Measurements from ENCODE around the gene JMY.
A peak's percentile ranks its signal among the peaks of the same experiment; 100 is the strongest.
"Not testable (repeated sequence)": the region's sequence is repeated elsewhere in the genome, so short reads cannot be mapped to it uniquely, and the experiment has no call there.

JMY gene

DNA sequence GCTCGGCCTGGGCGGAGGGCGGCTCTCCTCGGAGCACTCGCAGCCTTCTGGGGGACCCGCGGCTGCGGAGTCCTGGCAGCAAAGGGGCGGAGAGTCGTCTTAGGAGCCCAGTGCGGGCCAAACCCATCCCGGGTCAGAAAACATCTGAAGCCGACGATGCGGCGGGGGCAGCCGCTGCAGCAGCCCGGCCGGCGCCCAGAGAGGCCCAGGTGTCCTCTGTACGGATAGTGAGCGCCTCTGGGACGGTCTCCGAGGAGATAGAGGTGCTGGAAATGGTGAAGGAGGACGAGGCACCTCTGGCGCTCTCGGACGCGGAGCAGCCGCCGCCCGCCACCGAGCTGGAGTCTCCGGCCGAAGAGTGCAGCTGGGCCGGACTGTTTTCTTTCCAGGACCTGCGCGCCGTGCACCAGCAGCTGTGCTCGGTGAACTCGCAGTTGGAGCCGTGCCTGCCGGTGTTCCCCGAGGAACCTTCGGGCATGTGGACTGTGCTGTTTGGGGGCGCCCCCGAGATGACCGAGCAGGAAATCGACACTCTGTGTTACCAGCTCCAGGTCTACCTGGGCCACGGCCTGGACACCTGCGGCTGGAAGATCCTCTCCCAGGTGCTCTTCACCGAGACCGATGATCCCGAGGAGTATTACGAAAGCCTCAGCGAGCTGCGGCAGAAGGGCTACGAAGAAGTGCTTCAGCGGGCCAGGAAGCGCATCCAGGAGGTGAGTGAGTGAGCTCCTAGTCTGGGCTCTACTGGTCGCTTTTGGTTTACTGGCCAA lies 1.2 kb downstream of the JMY start:
- peak; percentile 8 to 29 for DNase-seq

DNA sequence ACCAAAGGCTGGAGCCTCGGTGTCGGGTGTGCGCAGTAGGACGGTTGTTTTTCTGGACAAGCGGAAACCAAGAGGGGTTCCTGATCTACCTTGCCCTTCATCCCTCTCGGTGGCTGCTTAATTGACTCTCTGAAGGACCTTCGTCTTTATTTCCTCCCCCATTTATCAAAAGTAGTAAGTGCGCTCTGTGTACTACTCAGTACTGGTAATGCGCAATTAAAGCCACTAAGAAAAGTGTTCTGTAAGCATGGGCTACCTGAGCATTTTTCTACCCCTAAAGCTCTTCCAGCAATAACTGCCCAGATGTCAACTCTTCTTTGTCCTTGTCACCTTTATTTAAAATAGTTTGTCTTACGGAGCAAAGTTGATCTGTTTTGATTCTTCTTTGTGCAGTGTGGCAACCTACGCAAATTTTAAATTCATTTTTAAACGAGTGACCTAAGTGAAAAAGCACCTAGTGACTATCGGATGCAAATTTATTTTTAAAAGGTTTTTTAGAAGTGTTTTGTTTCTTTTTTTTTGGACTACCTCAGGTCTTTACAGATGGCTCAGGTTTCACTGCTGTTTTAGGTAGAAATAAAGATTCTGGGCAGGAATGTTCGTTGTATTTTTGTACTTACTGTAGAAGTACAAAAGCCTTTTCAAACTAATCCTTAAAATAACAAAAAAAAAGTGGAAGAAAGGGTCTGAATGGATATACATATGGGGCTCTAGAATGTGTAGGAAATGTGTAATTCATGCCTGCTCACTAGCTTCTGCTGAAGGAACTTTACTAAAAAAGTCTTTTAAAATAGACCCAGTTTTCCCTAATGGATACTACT lies 2.0 kb downstream of the JMY start:
- DNase-seq: no peak

DNA sequence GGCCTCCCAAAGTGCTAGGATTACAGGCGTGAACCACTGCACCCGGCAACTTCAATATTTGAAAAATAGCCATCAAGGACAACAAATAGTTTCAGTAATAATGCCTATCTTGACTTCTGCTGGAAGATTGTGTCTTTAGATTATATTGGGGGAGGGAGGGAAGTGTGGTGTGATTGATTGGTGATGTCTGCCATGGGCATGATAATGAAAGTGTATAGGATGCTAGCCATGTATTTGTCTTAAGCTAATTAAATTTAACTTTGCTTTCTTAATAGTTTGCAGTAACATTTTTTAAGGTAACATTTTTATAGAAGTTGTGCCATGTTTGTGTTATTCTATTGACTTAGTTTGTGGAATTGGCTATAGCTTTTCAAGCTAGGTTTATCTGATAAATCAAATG lies 4.6 kb downstream of the JMY start:
- DNase-seq: no peak

DNA sequence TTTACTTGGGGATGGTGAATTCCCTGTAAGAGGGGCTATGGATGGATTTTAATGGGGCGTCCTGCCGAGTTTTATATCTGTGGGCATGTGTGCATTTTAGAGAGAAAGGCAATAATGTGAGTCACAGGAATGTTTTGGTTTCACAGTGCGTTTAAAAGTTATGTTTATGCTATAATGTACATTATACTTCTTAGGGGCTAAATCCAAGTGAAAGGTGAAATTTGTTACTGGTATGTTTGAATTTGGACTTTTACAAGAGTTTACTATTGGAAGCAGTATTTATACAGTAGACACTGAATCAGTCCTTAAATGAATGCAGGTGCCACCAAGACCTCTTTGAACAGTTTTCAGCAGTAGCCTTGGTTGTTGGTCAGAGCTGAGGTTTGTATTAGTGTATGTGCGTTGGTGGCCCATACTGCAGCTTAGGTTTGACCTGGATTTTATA lies 5.6 kb downstream of the JMY start:
- DNase-seq: no peak

DNA sequence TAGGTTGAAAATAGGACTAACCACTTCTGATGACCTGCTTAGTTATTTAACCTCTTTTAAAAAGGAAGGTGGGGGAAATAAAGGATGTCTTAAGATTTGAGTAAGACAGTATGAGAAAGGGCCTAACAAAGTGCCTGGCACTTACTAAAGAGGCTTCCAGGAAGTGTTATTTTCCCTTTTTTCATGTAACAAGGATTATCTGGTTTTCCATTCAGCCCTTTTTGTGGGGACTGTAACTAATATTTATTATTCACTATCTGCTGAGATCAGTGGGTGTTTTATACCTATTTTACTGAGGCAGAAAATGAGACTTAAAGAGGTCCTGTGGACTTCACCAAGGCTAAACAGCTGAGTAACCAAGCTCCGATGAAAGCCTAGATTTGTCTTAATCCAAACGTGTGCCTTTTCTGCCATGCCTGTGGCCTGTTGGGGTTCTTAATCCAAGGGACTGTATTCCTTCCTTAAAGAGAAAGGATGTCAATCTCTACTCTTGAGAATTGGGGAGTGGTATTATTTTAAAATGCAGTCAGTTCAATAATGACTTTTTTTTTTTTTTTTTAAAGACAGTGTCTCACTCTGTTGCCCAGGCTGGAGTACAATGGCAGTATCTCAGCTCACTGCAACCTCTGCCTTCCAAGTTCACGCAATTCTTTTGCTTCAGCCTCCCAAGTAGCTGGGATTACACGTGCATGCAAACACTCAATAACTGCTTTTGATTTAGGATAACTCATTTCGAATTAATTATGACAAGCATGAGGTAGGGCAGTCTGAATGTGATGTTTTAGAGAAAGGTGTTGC lies 6.5 kb downstream of the JMY start:
- no peak for DNase-seq

DNA sequence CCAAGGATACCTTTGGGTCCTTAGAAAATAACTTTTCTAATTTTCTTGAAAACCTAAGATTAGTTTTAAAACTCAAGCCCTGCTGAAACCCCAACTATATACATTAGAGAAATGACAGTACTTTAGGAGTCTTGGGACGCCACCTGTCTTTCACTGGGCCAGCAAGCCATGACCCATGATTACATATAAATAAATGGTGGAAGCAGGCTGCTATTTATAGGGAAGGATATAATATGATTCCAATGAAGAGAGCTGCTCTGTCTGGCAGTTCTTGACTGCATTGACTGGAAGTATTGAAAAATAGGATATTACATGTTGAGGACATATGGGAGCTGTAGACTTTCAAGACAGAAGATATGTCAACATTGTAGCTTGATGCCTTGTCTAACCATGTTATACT lies 7.3 kb downstream of the JMY start:
- no peak for DNase-seq

DNA sequence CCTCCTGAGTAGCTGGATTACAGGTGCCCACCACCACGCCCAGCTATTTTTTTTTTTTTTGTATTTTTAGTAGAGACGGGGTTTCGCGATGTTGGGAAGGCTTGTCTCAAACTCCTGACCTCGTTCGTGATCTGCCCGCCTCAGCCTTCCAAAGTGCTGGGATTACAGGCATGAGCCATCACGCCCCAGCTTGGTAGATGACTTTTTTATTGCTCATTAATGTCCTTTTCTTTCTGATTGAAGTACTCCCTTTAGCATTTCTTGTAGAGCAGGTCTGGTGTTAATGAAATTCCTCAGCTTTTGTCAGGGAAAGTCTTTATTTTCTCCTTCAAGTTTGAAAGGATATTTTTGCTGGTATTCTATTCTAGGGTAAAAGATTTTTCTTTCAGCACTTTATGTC lies 18.1 kb downstream of the JMY start:
- not testable (repeated sequence) for DNase-seq

DNA sequence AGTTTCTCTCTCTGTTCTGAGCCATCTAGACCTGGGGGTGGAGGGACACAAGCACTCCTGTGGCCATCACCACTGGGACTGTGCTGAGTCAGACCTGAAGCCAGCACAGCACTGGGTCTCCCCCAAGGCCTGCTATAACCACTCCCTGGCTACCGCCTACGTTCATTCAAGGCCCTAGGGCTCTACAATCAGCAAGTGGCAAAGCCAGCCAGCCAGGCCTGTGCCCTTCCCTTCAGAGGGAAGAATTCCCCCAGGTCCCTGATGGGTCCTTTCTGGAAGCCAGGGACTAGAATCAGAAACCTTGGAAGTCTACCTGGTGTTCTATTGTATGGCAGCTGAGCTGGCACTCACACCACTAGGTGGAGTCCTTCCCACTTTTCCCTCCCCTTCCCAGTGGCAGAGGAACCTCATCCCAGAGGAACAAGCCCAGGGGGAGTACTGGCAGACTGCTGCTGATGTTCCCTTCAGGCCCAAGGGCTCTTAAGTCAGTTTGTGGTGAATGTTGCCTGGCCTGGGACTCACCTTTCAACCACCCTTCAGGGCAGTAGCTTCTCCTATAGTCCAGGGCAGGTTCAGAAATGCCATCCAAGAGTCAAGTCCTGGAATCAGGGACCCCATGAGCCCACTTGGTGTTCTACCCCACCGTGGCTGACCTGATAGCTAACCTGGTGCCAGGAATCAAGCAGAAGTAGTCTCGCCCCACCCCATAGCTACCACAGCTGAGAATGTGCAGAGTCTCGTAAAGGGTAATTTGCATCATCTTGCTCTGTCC lies 20.0 kb downstream of the JMY start:
- DNase-seq: no peak

DNA sequence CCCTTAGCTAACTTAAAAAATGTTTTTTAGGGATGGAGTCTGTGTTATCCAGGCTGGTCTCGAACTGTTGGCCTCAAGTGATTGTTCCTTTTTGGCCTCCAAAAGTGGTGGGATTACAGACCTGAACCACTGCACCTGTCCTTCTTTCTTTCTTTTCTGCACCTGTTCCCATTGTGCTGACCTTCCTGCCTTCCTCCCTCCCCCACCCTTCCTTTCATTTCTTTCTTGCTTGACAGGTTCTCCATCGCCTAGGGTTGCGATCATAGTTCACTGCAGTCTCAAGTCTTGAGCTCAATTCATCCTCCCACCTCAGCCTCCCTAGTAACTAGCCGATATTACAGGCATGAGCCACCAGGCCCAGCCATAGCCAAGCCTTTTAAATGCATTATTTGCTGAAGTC lies 20.6 kb downstream of the JMY start:
- no peak for DNase-seq

DNA sequence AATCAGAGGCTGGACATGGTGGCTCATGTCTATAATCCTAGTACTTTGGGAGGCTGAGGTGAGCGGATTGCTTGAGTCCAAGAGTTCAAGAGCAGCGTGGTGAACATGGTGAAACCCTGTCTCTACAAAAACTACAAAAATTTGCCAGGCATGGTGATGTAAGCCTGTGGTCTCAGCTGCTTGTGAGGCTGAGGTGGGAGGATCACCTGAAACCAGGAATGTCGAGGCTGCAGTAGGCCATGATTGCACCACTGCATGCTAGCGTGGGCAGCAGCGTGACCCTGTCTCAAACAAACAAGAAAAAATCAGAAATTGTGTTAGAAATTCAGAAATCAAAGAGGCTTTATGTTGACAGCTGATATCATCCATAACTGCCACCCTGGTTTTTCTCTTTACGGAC lies 21.4 kb downstream of the JMY start:
- DNase-seq: no peak

DNA sequence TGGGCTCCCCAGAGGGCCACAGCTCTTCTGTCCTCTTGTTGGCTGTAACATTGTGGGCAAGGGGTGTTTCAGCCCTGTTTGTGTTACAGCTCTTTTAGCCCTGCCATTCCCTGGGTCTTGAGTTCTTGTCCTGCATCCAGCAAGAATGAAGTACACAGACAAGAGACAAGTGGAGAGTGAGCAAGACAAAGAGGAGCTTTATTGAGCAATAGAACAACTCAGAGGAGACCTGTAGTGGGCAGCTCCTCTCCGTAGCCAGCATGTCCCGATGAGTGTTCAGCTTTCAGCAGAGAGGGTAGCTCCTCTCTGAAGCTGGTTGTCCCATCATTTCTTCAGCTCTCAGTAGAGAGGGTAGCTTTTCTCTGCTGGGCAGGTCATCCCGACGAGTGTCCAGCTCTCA lies 22.9 kb downstream of the JMY start:
- DNase-seq: no peak

DNA sequence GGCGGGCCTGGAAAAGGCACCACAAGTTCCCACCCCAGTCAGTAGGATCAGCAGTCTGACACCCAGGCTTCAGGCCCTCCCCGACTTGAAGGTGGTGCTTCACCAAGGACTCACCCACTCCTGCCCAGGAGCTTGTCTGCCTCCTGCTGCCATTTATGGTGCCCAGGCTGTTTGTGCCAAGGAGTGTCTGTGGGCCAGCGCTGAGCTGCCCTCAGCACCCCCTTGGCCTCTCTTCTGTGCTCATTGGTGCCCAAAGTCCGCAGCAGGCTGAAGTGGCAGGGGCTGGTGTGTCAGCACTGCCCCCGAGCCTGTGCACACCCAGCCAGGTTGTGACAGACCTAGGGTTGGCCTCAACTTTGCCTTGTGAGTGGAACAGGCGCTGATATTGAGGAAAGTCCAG lies 23.5 kb downstream of the JMY start:
- no peak for DNase-seq

DNA sequence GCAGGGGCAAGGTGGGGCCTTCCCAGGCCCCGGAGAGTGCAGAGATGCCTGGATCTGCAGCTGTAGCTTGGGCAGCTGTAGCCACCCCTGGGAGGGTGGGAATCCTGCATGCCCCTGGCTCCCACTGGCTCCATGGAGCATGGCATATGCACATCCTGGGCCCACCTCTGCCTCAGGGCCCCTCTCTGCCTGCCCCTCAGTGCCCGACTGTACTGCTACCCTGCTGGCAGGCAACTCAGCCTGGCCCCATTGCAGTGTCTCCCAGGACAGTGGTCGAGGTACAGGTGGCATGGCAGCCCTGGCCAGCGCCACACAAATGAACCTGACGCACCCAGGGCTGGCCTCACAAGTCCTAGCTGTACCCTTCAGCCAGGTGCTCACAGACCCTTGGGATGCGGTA lies 23.9 kb downstream of the JMY start:
- DNase-seq: no peak

DNA sequence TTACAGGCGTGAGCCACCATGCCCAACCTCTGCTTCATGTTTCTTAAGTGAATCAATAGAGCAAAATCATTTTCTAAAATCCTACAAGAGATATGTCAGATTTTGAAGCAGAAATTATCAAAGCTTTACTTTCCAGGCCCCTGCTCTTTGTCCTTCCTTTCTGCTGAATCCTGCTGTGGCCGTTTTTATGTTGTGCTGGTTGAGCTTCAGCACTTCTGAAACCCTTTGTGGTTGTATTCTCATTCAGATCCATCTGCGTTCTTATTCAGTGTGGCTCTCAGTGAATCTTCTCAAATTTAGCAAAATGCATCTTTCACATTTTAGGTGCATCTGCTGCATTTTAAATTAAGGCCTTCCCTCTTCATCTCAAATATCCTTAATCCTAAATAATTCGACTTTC lies 26.0 kb downstream of the JMY start:
- DNase-seq: no peak

DNA sequence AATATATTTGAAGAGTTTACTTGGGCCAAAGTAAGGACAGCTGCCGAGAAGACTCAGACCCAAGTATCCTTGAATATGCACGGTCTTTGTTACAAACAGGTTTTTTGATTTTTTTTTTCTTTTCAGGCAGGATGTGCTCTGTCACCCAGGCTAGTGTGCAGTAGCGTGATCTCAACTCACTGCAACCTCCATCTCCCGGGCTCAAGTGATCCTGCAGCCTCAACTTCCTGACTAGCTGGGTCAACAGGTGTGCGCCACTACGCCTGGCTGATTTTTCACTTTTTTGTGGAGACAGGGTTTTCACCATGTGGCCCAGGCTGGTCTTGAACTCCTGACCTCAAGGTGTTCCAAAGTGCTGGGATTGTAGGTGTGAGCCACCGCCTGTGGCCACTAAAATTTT lies 27.4 kb downstream of the JMY start:
- no peak for DNase-seq

DNA sequence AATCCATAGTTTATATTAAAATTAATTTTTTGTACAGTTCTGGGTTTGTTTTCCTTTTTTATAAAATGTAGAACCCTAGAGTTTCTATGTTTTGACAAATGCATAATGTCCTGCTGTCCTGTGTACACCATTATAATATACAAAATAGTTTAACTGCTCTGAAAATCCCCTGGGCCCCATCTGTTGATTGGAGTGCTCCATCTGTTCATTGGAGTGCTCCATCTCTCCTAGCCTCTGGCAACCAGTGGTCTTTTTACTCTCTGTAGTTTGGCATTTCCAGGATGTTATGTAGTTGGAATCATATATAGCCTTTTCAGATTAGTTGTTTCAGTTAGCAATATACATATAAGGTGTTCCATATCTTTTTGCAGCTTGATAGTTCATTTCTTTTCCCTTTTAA lies 31.2 kb downstream of the JMY start:
- no peak for DNase-seq

DNA sequence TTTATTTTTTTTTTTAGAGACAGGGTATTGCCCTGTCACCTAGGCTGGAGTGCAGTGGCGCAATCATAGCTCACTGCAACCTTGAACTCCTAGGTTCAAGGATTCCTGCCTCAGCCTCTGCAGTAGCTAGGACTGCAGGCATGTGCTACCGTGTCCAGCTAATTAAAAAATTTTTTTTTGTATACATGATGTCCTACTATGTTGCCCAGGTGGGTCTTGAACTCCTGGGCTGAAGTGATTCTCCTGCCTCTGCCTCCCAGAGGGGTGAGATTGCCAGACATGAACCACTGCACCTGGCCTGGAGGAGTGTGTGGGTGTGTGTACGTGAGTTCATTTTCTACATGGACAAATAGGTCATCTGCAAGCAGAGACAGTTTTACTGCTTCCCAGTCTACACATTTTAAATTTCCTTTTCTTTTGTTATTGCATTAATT lies 33.8 kb downstream of the JMY start:
- no peak for DNase-seq

DNA sequence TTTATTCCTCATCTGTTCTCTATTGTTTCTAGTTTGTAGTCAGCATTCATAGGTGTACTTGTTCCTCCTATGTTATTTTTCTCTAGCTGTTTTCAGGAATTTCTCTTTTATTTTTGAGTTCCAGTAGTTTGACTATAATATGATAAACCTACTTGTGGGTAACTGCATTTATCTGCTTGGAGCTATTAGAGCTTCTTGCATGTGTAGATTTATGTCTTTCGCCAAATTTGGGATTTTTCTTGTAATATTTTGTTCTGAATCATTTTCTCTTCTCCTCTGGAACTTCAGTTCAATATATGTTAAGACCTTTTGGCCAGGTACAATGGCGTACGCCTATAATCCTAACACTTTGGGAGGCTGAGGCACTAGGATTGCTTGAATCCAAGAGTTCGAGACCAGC lies 37.4 kb downstream of the JMY start:
- DNase-seq: no peak

DNA sequence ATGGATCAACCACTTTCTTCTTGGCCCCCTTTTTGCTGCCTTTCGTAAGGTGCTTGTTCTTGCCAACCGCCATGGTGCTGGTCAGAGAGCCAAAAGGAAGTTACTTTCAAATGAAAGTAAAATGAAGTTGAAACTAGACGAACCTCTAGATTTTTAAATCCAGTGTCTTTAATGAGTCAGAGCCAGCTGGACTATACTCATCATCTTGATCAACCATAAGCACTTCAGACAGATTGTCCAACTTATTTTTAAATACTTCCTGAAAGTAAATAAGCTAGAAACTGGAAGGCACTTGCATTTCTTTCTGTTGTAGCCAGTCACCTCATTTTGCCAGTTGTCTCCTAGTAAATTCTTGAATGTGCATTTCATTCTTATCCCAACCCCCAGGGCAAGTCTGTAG lies 48.9 kb downstream of the JMY start:
- no peak for DNase-seq

DNA sequence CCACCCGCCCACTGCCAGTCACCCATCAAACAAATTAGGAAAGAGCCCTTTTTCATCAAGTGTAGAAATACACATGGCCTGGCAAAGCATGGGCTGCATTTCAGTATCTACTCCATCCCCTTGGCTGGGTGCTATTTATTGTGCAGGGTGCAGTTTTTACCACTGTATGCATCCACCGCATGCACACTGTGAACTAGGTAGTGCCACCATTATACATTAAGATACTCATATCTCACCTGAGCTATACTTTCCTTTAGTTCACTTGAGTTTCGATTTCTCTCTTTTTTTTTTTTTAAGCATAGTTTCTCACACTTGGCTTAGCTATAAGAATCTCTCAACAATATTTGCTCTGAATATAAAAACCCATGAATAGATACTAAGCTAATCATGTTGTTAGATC lies 49.4 kb downstream of the JMY start:
- no peak for DNase-seq

DNA sequence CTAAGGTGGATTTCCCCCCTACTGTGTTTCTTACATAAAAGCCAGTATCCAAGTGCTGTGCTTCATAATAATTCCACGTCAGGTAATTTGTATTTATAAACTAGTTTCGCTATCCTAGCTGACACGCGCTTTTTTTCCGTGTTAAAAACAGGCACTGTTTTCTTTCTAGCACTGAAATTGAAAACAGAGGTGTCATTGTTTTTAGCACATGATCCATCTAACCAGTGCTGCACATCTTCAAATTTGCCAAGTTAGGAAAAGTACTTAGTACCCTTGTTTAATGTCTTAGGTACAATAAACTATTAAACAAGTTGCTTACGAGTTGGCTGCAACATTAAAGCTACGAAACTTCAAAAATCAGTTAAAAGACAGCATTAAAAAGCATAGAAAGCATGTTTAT lies 49.9 kb downstream of the JMY start:
- no peak for DNase-seq

DNA sequence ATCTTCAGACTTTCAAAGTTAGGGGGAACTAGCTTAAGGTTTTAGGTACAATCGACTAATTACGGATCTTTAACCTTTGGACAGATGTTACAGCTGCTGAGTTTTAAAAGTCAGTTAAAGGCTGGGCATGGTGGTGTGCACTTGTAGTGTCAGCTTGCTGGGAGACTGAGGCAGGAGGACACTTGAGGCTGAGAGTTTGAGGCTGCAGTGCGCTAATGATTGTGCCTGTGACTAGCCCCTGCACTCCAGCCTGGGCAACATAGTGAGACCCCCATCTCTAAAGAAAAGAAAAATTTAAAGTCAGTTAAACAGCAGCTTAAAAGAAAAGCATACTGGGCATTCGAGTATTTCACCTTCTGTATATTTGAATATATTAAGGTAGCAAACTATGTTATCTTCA lies 51.4 kb downstream of the JMY start:
- no peak for DNase-seq

DNA sequence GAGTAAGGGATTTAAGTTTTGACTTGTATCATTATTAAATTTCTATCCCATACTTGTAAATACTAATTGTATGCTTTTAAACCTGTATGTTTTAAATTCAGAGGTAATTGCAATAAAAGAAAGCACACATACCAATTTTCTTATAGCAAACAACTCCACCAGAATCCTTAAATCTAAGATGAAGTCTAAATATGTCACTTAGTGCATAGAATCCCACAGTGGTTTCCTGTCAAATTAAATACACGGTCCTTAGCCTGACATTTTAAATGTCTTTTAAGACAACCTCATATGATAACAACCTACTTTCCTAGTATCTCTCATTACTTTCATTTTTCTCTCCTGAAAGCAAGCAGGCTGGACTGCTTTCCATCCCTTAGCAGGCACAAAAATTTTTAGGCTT lies 52.0 kb downstream of the JMY start:
- no peak for DNase-seq
